ENCODE data around the gene RAB10.
"Not testable (repeated sequence)": the region's sequence is repeated elsewhere in the genome, so short reads cannot be mapped to it uniquely, and the experiment has no call there.

Gene RAB10

GRCh38 chr2:26144953-26145680, 111.2 kb downstream of the RAB10 start:
- in situ Hi-C loops (cut with MboI; ENCODE audit: low sequenced_read_pairs), result loop anchor here (5.0 to 10.0 kb wide), 3 partner anchors 150 to 540 kb away; no protein-coding TSS in a partner anchor

- in situ Hi-C loops (cut with MboI; ENCODE audit: low sequenced_read_pairs), result loop anchor here (5.0 to 10.0 kb wide), 3 partner anchors 154 to 544 kb away; no protein-coding TSS in a partner anchor
Observed at GRCh38 chr2:26148501-26148900, 114.6 kb downstream of the RAB10 start.

- in situ Hi-C loops (cut with MboI; ENCODE audit: low sequenced_read_pairs), result no loop called here
Observed at GRCh38 chr2:26150243-26150642, 116.4 kb downstream of the RAB10 start.

GRCh38 chr2:26157580-26157979, 123.7 kb downstream of the RAB10 start:
- in situ Hi-C loops (cut with MboI; ENCODE audit: low sequenced_read_pairs), result no loop called here

- in situ Hi-C loops (cut with MboI; ENCODE audit: low sequenced_read_pairs), result no loop called here
Observed at GRCh38 chr2:26161926-26162325, 128.0 kb downstream of the RAB10 start.

GRCh38 chr2:26162963-26163362, 129.1 kb downstream of the RAB10 start:
- in situ Hi-C loops (cut with MboI; ENCODE audit: low sequenced_read_pairs), result no loop called here

- in situ Hi-C loops (cut with MboI; ENCODE audit: low sequenced_read_pairs), result no loop called here
Observed at GRCh38 chr2:26164231-26164630, 130.3 kb downstream of the RAB10 start.

GRCh38 chr2:26164641-26165211, 130.8 kb downstream of the RAB10 start:
- in situ Hi-C loops (cut with MboI; ENCODE audit: low sequenced_read_pairs), result no loop called here

GRCh38 chr2:26165403-26165802, 131.5 kb downstream of the RAB10 start:
- in situ Hi-C loops (cut with MboI; ENCODE audit: low sequenced_read_pairs), result no loop called here

- in situ Hi-C loops (cut with MboI; ENCODE audit: low sequenced_read_pairs), result not testable (repeated sequence)
Observed at GRCh38 chr2:26166541-26166940, 132.7 kb downstream of the RAB10 start.

GRCh38 chr2:26168785-26169184, 134.9 kb downstream of the RAB10 start:
- in situ Hi-C loops (cut with MboI; ENCODE audit: low sequenced_read_pairs), result no loop called here

- in situ Hi-C loops (cut with MboI; ENCODE audit: low sequenced_read_pairs), result no loop called here
Observed at GRCh38 chr2:26169226-26169625, 135.3 kb downstream of the RAB10 start.

- in situ Hi-C loops (cut with MboI; ENCODE audit: low sequenced_read_pairs), result no loop called here
Observed at GRCh38 chr2:26169681-26170414, 136.0 kb downstream of the RAB10 start.

GRCh38 chr2:26170795-26171194, 136.9 kb downstream of the RAB10 start:
- in situ Hi-C loops (cut with MboI; ENCODE audit: low sequenced_read_pairs), result no loop called here

- in situ Hi-C loops (cut with MboI; ENCODE audit: low sequenced_read_pairs), result no loop called here
Observed at GRCh38 chr2:26172189-26172870, 138.4 kb downstream of the RAB10 start.

- in situ Hi-C loops (cut with MboI; ENCODE audit: low sequenced_read_pairs), result no loop called here
Observed at GRCh38 chr2:26172871-26173775, 139.2 kb downstream of the RAB10 start, which contains the start of gene GAREM2. Gene GAREM2, plus strand, starts transcription at chr2:26173088. Its CDS starts 133 bp downstream, at chr2:26173221.

GRCh38 chr2:26173776-26174482, 140.0 kb downstream of the RAB10 start:
- in situ Hi-C loops (cut with MboI; ENCODE audit: low sequenced_read_pairs), result no loop called here

- in situ Hi-C loops (cut with MboI; ENCODE audit: low sequenced_read_pairs), result no loop called here
Observed at GRCh38 chr2:26174691-26175465, 141.0 kb downstream of the RAB10 start.
